HepG2 (cell line): ENCODE measurements around the gene CRIP1.

Source experiments
- CEBPB ChIP-seq: IDR thresholded peaks from 2 replicates; pipeline ENCODE4 v1.6.1; 2011; ENCODE audit warnings: low read depth, low read length, improper control_type of control experiment, borderline replicate concordance
- CTCF ChIP-seq: sonication (generic); formaldehyde crosslinking; IDR thresholded peaks from 2 replicates; pipeline ENCODE4 v1.5.0; 2020; ENCODE audit warnings: mild to moderate bottlenecking, missing genetic modification reagents, moderate library complexity
- EED ChIP-seq: sonication (generic); formaldehyde crosslinking; IDR thresholded peaks from 2 replicates; pipeline ENCODE4 v1.5.0; 2020; ENCODE audit warnings: mild to moderate bottlenecking, missing genetic modification reagents
- NBN ChIP-seq: fragments of 450-650 bp; conservative IDR thresholded peaks from 2 replicates; pipeline ENCODE4 v1.6.1; 2017

DNA sequence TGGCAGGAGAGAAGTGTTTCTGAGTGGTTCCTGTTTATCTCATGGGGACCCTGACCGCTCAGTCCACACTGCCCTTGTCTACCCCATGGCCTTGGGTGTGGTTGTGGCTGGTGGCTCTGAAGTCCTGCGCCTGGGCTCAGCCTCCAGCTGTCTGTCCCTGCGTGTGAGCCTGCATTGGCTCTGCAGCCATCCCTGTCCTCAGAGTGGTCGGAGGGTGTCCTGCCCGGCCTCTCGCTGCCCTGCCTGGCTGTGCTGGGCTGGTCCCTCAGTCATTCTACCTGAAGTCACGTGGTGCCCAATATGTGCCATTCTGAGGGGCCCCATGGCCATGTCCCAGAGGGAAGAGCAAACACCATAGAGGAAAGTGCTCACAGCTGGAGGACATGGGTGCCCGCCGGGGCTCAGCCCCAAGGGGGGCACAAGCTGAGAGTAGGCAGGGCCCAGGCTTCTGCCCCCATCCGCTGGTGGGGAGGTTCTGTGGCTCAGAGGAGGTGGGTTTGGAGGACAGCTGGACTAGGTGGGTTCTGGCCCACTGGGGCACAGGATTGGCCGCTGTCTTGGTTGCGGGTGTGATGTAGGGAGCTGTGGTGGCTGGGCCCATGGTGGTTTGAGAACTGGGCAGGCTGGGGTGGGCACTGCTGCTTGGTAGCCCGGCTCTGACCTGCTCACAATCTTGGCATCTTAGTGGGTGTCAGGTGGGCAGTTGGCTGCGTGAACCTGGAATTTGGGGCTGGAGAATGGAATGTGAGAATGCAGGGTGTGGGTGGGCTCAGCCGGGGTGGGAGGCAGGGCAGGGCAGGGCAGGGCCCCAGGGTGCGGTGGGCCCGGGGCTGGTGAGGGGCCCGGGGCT, 16.0 kb downstream of the CRIP1 start:
- TF ChIP-seq EED (no peak), NBN (no peak), CTCF (CRISPR knock-in tag) (no peak), CEBPB (no peak)
